Fibroblast of lung (primary cell): ENCODE results near the gene TSPO.

Experiments used
- EZH2 ChIP-seq: IDR thresholded peaks from 2 replicates; pipeline ENCODE4 v1.5.1; 2012; ENCODE audit warnings: low read length, control low read depth, mild to moderate bottlenecking; ENCODE audit errors: missing control alignments
- TF ChIP-seq, protein P1 (sequence below), 2 donors: IDR thresholded peaks in 1 of 2; conservative IDR thresholded peaks in 1 of 2; 1 replicate in 1 of 2; 2 replicates in 1 of 2; pipeline ENCODE4 v1.5.1; 2011 to 2012; ENCODE audit warnings: low read length in 2 of 2, control low read depth in 1 of 2, inconsistent platforms in 1 of 2, low read depth in 1 of 2, mild to moderate bottlenecking in 1 of 2

DNA sequence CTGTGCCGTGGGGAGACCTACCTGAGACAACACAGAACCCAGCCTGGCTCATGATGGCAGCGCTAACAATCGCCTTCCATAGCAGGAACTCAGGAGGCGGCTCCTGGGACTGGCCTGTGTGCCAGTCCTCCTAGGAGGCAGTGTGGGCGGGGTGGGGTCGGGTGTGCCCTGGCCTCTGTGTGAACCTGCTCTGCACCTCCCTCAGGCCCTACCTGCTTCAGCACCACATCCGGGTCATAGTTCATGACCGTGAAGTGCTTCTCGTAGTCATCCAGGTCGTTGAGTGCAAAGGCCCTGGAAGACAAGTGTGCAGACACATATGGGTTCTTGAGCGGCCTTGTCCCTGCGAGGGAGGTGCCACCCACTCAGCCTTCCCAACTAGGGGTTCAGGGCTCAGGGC, 20.2 kb downstream of the TSPO start:
- no peak for TF ChIP-seq EZH2
- TF ChIP-seq, protein P1, sequence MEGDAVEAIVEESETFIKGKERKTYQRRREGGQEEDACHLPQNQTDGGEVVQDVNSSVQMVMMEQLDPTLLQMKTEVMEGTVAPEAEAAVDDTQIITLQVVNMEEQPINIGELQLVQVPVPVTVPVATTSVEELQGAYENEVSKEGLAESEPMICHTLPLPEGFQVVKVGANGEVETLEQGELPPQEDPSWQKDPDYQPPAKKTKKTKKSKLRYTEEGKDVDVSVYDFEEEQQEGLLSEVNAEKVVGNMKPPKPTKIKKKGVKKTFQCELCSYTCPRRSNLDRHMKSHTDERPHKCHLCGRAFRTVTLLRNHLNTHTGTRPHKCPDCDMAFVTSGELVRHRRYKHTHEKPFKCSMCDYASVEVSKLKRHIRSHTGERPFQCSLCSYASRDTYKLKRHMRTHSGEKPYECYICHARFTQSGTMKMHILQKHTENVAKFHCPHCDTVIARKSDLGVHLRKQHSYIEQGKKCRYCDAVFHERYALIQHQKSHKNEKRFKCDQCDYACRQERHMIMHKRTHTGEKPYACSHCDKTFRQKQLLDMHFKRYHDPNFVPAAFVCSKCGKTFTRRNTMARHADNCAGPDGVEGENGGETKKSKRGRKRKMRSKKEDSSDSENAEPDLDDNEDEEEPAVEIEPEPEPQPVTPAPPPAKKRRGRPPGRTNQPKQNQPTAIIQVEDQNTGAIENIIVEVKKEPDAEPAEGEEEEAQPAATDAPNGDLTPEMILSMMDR (conservative IDR thresholded peaks at IDR 0.05 in 1 of 2, IDR thresholded peaks at IDR 0.05 in 1 of 2; ENCODE audit: low read depth in 1 of 2, low read length in 2 of 2): no peak
